Small intestine (tissue), 7 donors: ENCODE results near the gene KRT4. TPM values are rescaled to one million over a fixed set of nuclear protein-coding genes. Genes with fewer than 3 reads are reported as not detected.

Experiments
- DNase-seq, 2 donors: peaks; one replicate each; pipeline versions ENCODE4 v3.0.0 to v3.0.0-alpha.2; 2013
- FAIRE-seq: peaks from 2 replicates; lab custom pipeline; 2012; peaks lifted over from hg19 to GRCh38; lab: Jason Lieb, UNC
- H3K27ac ChIP-seq, 3 donors: one replicate each; pipeline ENCODE4 v1.5.1; 2013; ENCODE audit warnings: low read length in 2 of 3, mild to moderate bottlenecking in 2 of 3, control low read depth in 1 of 3, inconsistent platforms in 1 of 3, low read depth in 1 of 3, moderate library complexity in 1 of 3
- H3K27me3 ChIP-seq, 3 donors: one replicate each; pipeline ENCODE4 v1.6.1; 2013; ENCODE audit warnings: low read length in 3 of 3, inconsistent platforms in 1 of 3; ENCODE audit not compliant: control insufficient read depth in 3 of 3, insufficient read depth in 3 of 3
- H3K36me3 ChIP-seq, 3 donors: one replicate each; pipeline ENCODE4 v1.6.1; 2013; ENCODE audit warnings: low read length in 3 of 3, inconsistent platforms in 1 of 3, low read depth in 1 of 3, mild to moderate bottlenecking in 1 of 3, moderate library complexity in 1 of 3; ENCODE audit not compliant: control insufficient read depth in 3 of 3, insufficient read depth in 2 of 3
- H3K4me1 ChIP-seq, 3 donors: one replicate each; pipeline ENCODE4 v1.6.1; 2013; ENCODE audit warnings: low read length in 2 of 3, inconsistent platforms in 1 of 3, low read depth in 1 of 3, mild to moderate bottlenecking in 1 of 3, moderate library complexity in 1 of 3; ENCODE audit not compliant: control insufficient read depth in 3 of 3, insufficient read depth in 2 of 3
- H3K4me3 ChIP-seq, 3 donors: one replicate each; pipeline ENCODE4 v1.5.1; 2013; ENCODE audit warnings: low read length in 3 of 3, control low read depth in 1 of 3, inconsistent platforms in 1 of 3, low read depth in 1 of 3, mild to moderate bottlenecking in 1 of 3, moderate library complexity in 1 of 3
- H3K9me3 ChIP-seq, 2 donors: one replicate each; pipeline ENCODE4 v1.6.1; 2013; ENCODE audit warnings: low read depth in 1 of 2, low read length in 1 of 2; ENCODE audit not compliant: control insufficient read depth in 2 of 2, insufficient read depth in 1 of 2
- WGBS, 3 donors: extraction: QIAGEN DNeasy Blood & Tissue Kit; methylation state at CpG; one replicate each; pipeline ENCODE4 v1.1.7; 2013; 5-methylcytosine and 5-hydroxymethylcytosine counted together
- polyA plus RNA-seq, 4 donors: library from polyadenylated mRNA; stranded (reverse) in 3 of 4; unstranded in 1 of 4; fragments of 200-250 nt in 3 of 4; fragments of 120-200 nt in 1 of 4; gene quantifications; one replicate each; pipeline versions ENCODE4 v1.2.1 to v1.2.3, GENCODE V29; 2013
- donor health status: healthy with polysubstance abuse.
- donor health status: control.
- donor health status: control.
- donor health status: Bipolar disorder and iron deficiency.
- donor health status: healthy.

KRT4 gene
- polyA plus RNA-seq, 4 donors = 0.04 to 12.3 (median 4.4) TPM

DNA sequence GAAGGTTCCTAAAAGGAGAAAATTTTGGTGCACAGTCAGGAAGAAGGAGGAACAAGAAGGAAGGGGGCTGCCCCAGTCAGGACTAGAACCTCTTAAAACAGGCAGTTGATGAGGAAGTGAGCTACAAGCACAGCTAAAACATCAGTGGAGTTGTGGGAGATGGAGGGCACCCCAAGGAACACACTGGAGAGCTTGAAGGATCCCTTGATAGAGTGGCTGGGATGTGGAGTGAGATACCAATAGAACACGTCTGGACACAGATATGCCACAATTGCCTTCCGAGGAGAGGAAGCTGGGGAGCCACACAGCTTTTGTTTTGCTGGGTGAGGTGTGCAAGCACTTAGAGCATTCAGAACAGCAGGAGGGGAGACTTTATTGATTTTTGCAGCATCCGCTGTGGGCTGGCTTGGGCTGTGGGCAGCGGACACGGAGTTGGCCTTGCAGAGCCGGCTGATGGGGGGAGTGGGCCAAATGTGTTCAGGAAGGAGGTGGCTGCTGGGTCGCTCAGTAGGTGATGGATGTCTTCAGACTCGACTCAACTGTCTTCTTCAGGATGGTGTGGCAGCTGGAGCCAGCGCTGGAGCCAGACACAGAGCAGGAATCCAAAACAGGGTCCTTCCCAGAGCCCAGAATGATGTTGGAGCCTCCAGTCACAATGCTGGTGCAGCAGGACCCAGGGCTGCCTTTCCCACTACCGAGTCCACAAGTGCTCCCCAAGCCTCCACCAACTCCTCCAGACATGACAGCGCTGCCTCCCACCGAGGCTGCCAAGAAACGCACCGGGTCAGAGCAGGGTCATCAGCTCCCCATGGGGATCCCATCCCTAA, 24.9 kb upstream of the KRT4 start:
- DNase-seq (no peak), FAIRE-seq (no peak)
- WGBS, 3 donors = 54 to 59% (median 55%) methylated on average over 12 to 14 of the region's 14 CpGs
- no peaks in the 10 kb centered on the region for H3K36me3 ChIP-seq
- no peak overlapping the region for H3K27ac ChIP-seq
- H3K4me1 ChIP-seq = no peaks in the 10 kb centered on the region
- no peak overlapping the region for H3K4me3 ChIP-seq
- no peaks in the 10 kb centered on the region for H3K9me3 ChIP-seq
- peaks cover 0 to 8% (median 2%) of the 10 kb centered on the region in 3 donors for H3K27me3 ChIP-seq

DNA sequence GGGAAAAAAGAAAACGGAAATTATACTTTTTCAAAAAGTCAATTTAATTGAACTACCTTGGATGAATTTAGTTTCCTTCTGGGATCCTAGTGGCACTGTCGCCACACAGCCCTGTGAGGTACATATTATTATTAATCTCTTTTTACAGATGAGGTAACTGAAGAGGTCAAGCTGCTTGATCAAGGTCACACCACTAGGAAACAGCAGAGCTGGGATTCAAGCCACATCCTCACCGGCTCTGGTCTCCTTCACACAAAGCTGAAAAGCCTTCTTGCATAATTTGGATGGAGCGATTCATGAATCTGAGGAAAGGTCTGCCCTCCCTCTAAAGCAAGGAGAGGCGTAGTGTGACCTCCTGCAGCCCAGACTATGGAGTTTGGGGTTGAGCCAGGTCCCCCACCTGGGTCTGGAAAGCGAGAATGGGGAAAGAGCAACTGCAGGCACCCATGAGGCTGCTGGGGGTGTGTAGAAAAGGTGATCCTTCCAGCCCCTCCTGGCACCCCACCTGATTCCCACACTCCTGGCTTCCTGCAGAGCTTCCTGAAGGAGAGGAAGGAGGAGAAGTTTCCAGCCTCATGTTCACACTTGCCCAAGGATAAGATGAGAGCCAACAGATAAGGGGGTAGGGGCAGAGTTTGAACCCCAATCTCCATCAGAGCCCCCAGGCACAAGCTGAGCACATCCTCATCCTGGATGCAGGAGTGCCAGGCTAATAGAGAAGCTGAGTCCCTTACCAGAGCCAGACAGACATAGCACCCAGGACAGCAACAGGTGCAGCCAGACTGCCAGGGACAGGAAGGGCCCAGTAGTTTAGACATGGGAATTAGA, 24.1 kb upstream of the KRT4 start:
- Histone ChIP-seq H3K27ac (no peak overlapping the region), H3K4me3 (no peak overlapping the region), H3K9me3 (no peaks in the 10 kb centered on the region), H3K36me3 (no peaks in the 10 kb centered on the region), H3K4me1 (peaks cover 0 to 3% (median 0%) of the 10 kb centered on the region in 3 donors), H3K27me3 (peaks cover 0 to 5% (median 2%) of the 10 kb centered on the region in 3 donors)
- FAIRE-seq = no peak
- DNase-seq = no peak
- WGBS, 3 donors = 85 to 87% (median 87%) methylated on average over 6 of the region's 6 CpGs

DNA sequence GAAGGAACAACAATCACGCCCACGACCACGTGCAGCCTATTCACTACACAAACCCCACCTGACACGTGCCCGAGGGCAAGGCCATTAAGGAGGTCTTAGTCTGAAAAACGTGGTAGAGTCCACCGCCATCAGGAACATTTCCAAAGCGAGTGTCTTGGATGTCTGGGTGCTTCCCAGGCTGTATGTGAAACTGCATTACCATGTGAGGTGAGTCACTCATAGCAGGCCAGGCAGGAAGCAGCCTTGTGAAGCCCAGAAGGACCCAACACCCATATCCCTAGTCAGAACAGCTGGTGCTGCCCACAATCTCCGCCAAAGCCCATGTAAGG, 23.5 kb upstream of the KRT4 start:
- Histone ChIP-seq H3K27me3 (peaks cover 0 to 5% (median 2%) of the 10 kb centered on the region in 3 donors), H3K4me3 (no peak overlapping the region), H3K4me1 (peaks cover 0 to 4% (median 0%) of the 10 kb centered on the region in 3 donors), H3K9me3 (no peaks in the 10 kb centered on the region), H3K27ac (no peak overlapping the region), H3K36me3 (no peaks in the 10 kb centered on the region)
- DNase-seq (no peak), FAIRE-seq (no peak)
- WGBS, 3 donors = 61 to 79% (median 66%) methylated on average over 9 of the region's 9 CpGs

DNA sequence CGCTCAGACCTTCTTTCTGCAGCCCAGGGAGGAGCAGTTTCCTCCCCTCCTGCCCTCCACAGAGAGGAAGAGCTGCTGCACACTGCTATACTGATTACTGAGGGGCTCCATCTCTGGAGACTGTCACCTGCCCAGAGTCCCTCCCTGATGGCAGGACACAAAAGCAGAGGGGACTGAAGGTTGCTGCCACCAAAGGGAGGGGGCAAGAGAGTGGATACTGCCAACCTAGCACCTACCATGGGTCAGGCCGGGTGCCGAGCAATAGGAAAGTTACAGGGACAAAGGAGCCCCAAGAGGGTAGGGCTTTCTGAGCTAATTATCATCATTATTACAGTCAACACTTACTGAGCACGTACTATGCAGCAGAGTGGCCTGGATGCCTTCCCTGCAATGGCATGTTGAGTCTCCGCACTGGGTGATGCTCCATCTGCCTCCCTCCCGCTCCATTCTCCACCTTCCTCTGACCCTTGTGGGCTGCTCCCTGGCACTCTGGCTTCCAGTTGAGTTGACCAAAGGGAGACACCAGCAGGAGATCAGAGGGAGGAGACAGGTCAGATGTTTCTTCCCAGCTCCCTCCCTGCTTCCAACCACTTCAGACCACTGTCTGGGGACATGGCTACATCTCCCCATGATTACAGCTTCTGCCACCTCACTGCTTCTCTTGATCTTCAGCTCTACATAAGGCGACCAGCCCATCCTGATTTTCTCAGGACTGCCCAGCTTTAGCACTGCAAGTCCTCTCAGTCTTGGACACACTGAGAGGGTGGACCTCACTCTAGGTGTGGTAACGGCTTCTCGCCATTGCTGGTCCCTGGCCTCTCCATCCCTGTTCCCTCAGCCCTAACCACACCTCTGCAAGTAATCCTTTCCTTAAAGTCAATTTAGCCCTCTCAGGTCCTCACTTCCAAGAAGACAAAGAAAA, 22.8 kb upstream of the KRT4 start:
- no peak overlapping the region for H3K4me3 ChIP-seq
- no peak for DNase-seq
- H3K9me3 ChIP-seq = no peaks in the 10 kb centered on the region
- H3K27me3 ChIP-seq = peaks cover 0 to 5% (median 2%) of the 10 kb centered on the region in 3 donors
- WGBS, 3 donors = 81 to 90% (median 85%) methylated on average over 9 of the region's 9 CpGs
- FAIRE-seq = no peak
- no peaks in the 10 kb centered on the region for H3K36me3 ChIP-seq
- peaks cover 0 to 4% (median 0%) of the 10 kb centered on the region in 3 donors for H3K4me1 ChIP-seq
- no peak overlapping the region for H3K27ac ChIP-seq

DNA sequence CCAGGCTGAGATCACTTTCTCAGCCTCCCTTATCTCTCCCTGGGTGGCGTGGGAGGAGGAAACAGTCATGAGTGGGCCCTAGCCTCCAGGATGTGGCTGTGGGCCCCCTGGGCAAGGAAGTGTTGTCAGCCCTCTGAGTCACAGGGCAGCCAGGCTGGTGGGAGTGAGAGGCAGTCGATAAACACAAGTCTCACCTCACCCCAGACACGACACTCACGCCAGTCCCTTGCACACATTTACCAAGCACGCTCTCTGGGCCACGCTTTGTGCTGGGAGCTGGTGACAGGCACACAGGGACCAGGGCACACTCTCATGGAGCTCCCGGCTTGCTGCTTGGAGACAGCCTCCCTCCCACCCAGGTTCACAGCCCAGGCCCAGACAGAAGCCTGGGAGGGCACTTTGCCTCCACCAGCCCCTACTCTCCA, 22.1 kb upstream of the KRT4 start:
- no peak for FAIRE-seq
- Histone ChIP-seq H3K4me3 (no peak overlapping the region), H3K4me1 (peaks cover 0 to 4% (median 0%) of the 10 kb centered on the region in 3 donors), H3K27me3 (peaks cover 0 to 5% (median 2%) of the 10 kb centered on the region in 3 donors), H3K27ac (no peak overlapping the region), H3K9me3 (no peaks in the 10 kb centered on the region), H3K36me3 (no peaks in the 10 kb centered on the region)
- 58 to 82% (median 63%) methylated on average over 7 of the region's 7 CpGs for WGBS, 3 donors
- DNase-seq = no peak

DNA sequence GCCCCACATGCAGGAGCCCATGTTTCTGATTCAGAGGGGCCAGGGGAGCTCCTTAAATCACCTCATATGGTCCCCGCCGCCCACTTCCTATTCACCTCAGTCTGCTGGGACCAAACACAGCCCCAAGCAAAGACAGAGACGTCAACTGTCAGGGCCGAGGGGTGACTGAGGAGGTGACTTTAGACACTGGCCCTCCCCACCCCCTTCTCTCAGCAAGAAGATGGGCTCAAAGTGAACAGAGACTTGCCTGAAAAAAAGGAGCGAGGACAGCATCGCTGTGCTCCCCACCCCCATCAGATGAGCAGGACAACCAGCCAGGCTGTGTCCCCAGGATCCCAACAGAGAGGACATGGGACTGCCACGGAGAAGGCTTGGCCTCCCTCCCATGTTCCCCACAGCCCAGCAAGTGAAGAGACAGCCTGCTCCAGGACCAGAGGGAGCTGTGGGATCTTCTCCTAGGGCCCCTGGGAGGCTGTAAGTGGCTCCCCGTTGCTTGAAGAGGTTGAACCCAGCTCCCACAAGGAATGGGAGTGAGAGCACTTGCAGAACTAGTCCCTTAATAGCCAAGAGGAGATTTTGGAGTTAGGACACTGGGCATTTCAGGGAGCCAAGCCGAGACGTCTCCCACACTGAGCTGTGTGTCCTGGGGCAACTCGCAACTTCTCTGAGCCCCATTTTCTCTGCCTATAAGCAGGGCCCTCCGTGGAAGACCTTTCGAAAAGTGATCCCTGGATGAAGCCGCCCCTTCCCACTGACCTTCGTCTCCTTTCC, 21.5 kb upstream of the KRT4 start:
- FAIRE-seq = no peak
- no peaks in the 10 kb centered on the region for H3K36me3 ChIP-seq
- H3K4me1 ChIP-seq = peaks cover 0 to 4% (median 0%) of the 10 kb centered on the region in 3 donors
- H3K27me3 ChIP-seq = peaks cover 0 to 3% (median 2%) of the 10 kb centered on the region in 3 donors
- WGBS, 3 donors = 76 to 82% (median 78%) methylated on average over 15 of the region's 15 CpGs
- no peak overlapping the region for H3K4me3 ChIP-seq
- no peaks in the 10 kb centered on the region for H3K9me3 ChIP-seq
- no peak overlapping the region for H3K27ac ChIP-seq
- DNase-seq = no peak

DNA sequence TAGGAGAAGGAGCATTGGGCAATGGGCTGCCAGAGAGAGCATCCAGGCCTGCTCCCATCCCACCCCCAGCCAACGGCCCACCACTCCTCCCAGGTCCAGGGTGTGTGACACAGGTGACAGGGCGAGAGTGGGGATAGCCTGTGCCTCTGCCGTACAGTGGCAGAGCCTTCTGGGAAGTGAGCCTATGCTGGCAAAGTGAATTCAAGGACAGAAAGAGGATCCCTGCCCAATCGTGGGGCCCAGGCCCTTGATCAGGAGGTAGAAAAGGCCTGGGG, 20.7 kb upstream of the KRT4 start:
- FAIRE-seq (no peak), DNase-seq (no peak)
- no peaks in the 10 kb centered on the region for H3K36me3 ChIP-seq
- peaks cover 0 to 4% (median 0%) of the 10 kb centered on the region in 3 donors for H3K4me1 ChIP-seq
- H3K27me3 ChIP-seq = peaks cover 0 to 3% (median 2%) of the 10 kb centered on the region in 3 donors
- H3K4me3 ChIP-seq = no peak overlapping the region
- no peaks in the 10 kb centered on the region for H3K9me3 ChIP-seq
- WGBS, 3 donors = 51 to 68% (median 55%) methylated on average over 4 of the region's 4 CpGs
- no peak overlapping the region for H3K27ac ChIP-seq
